Glutamatergic neuron (in vitro differentiated cells): ENCODE measurements around the gene TXNRD1. TPM values are rescaled to one million over a fixed set of nuclear protein-coding genes. Genes with fewer than 3 reads are reported as not detected.

Experiments used
- DNase-seq: peaks from one replicate; pipeline ENCODE4 v3.0.0; 2022
- H3K27ac Mint-ChIP-seq: one replicate; pipeline ENCODE4 v1.8.0; 2020; ENCODE audit warnings: mild to moderate bottlenecking, mixed read lengths, inconsistent platforms; ENCODE audit not compliant: unreplicated experiment
- H3K27me3 Mint-ChIP-seq: one replicate; pipeline ENCODE4 v1.8.0; 2020; ENCODE audit warnings: mild to moderate bottlenecking, moderate library complexity, mixed read lengths, inconsistent platforms; ENCODE audit not compliant: unreplicated experiment
- H3K36me3 Mint-ChIP-seq: one replicate; pipeline ENCODE4 v1.8.0; 2020; ENCODE audit warnings: mild to moderate bottlenecking, mixed read lengths, inconsistent platforms; ENCODE audit not compliant: unreplicated experiment
- H3K4me1 Mint-ChIP-seq: one replicate; pipeline ENCODE4 v1.8.0; 2020; ENCODE audit warnings: mild to moderate bottlenecking, low read depth, mixed read lengths, inconsistent platforms; ENCODE audit not compliant: unreplicated experiment
- H3K4me3 Mint-ChIP-seq: one replicate; pipeline ENCODE4 v1.8.0; 2020; ENCODE audit warnings: mild to moderate bottlenecking, mixed read lengths, inconsistent platforms; ENCODE audit not compliant: unreplicated experiment
- H3K9me3 Mint-ChIP-seq: one replicate; pipeline ENCODE4 v1.8.0; 2020; ENCODE audit warnings: mild to moderate bottlenecking, moderate library complexity, mixed read lengths, inconsistent platforms; ENCODE audit not compliant: unreplicated experiment
- total RNA-seq: library from RNA; stranded (reverse); fragmentation: NEBNext Ultra II Directional; extraction: Animal tissue kit (Norgen Biotek cat#: 25700); gene quantifications from one replicate; pipeline ENCODE4 v1.2.1, GENCODE V29; 2021; ENCODE audit not compliant: unreplicated experiment
- TF ChIP-seq, protein P1 (sequence below): fragments of 200-600 bp; sonication (generic); IDR thresholded peaks from one replicate; pipeline ENCODE4 v1.5.0; 2021; ENCODE audit not compliant: partially characterized antibody, unreplicated experiment

Gene TXNRD1
- total RNA-seq, 1 donor from 2014 or later = 81.1 TPM

- Mint-ChIP-seq H3K9me3 (peaks cover 3% of the 10 kb centered on the region), H3K4me1 (no peaks in the 10 kb centered on the region), H3K27me3 (peaks cover 7% of the 10 kb centered on the region), H3K27ac (no peak overlapping the region), H3K4me3 (no peak overlapping the region), H3K36me3 (peaks cover 16% of the 10 kb centered on the region)
- TF ChIP-seq, protein P1, sequence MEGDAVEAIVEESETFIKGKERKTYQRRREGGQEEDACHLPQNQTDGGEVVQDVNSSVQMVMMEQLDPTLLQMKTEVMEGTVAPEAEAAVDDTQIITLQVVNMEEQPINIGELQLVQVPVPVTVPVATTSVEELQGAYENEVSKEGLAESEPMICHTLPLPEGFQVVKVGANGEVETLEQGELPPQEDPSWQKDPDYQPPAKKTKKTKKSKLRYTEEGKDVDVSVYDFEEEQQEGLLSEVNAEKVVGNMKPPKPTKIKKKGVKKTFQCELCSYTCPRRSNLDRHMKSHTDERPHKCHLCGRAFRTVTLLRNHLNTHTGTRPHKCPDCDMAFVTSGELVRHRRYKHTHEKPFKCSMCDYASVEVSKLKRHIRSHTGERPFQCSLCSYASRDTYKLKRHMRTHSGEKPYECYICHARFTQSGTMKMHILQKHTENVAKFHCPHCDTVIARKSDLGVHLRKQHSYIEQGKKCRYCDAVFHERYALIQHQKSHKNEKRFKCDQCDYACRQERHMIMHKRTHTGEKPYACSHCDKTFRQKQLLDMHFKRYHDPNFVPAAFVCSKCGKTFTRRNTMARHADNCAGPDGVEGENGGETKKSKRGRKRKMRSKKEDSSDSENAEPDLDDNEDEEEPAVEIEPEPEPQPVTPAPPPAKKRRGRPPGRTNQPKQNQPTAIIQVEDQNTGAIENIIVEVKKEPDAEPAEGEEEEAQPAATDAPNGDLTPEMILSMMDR = peak; percentile 79
- DNase-seq = peak; percentile 48
Observed at GRCh38 chr12:104358353-104359003, 142.9 kb downstream of the TXNRD1 start.

GRCh38 chr12:104359216-104359615 lies 143.6 kb downstream of the TXNRD1 start:
- no peak for DNase-seq
- H3K27ac Mint-ChIP-seq = no peak overlapping the region
- no peak overlapping the region for H3K4me3 Mint-ChIP-seq
- H3K4me1 Mint-ChIP-seq = no peaks in the 10 kb centered on the region
- H3K36me3 Mint-ChIP-seq = peaks cover 16% of the 10 kb centered on the region
- peaks cover 7% of the 10 kb centered on the region for H3K27me3 Mint-ChIP-seq
- TF ChIP-seq, protein P1 = no peak
- H3K9me3 Mint-ChIP-seq = peaks cover 3% of the 10 kb centered on the region

- peaks cover 12% of the 10 kb centered on the region for H3K36me3 Mint-ChIP-seq
- no peak overlapping the region for H3K4me3 Mint-ChIP-seq
- peaks cover 6% of the 10 kb centered on the region for H3K27me3 Mint-ChIP-seq
- DNase-seq = no peak
- peaks cover 3% of the 10 kb centered on the region for H3K9me3 Mint-ChIP-seq
- TF ChIP-seq, protein P1 = no peak
- no peak overlapping the region for H3K27ac Mint-ChIP-seq
- H3K4me1 Mint-ChIP-seq = no peaks in the 10 kb centered on the region
Observed at GRCh38 chr12:104360157-104360556, 144.6 kb downstream of the TXNRD1 start.

- peaks cover 4% of the 10 kb centered on the region for H3K27me3 Mint-ChIP-seq
- H3K9me3 Mint-ChIP-seq = peaks cover 3% of the 10 kb centered on the region
- H3K27ac Mint-ChIP-seq = no peak overlapping the region
- TF ChIP-seq, protein P1 = no peak
- DNase-seq = no peak
- no peak overlapping the region for H3K4me3 Mint-ChIP-seq
- no peaks in the 10 kb centered on the region for H3K4me1 Mint-ChIP-seq
- H3K36me3 Mint-ChIP-seq = peaks cover 7% of the 10 kb centered on the region
Observed at GRCh38 chr12:104360983-104361707, 145.6 kb downstream of the TXNRD1 start.

- H3K9me3 Mint-ChIP-seq = no peaks in the 10 kb centered on the region
- TF ChIP-seq, protein P1 = no peak
- H3K4me1 Mint-ChIP-seq = no peaks in the 10 kb centered on the region
- peaks cover 13% of the 10 kb centered on the region for H3K36me3 Mint-ChIP-seq
- no peak overlapping the region for H3K27ac Mint-ChIP-seq
- no peak overlapping the region for H3K4me3 Mint-ChIP-seq
- H3K27me3 Mint-ChIP-seq = peaks cover 2% of the 10 kb centered on the region
- no peak for DNase-seq
Observed at GRCh38 chr12:104365921-104366410, 150.4 kb downstream of the TXNRD1 start.
